ENCODE data around the gene FRK.

DNA sequence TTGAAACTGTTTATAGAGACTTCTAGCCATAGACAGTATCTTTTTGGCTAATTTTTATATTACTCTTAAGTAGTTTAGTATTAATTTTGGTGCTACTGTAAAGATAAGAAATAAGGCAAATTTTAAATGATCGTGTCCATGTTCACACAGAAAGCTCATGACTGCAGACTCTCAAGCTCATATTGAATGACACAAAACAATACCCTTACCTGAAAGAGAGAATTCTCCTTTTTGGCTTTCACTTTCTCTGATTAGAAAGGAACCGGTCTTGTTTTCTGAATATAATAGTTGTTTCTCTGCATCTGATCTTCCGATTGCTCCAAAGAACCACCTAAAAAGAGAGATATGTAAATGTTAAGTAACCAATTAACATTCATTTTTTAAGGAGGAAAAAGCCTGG, 57.0 kb downstream of the FRK start:
- TF ChIP-seq MAZ (IDR thresholded peaks at IDR 0.05; ENCODE audit: borderline replicate concordance, low read depth, low read length) (no peak), FOSL2 (IDR thresholded peaks at IDR 0.05) (no peak), FOSL2 (CRISPR knock-in tag; IDR thresholded peaks at IDR 0.05) (no peak), REST (IDR thresholded peaks at IDR 0.05) (no peak), PHF8 (IDR thresholded peaks at IDR 0.05; ENCODE audit: borderline replicate concordance, low read depth) (no peak), RFX5 (IDR thresholded peaks at IDR 0.05) (no peak), FOSB (CRISPR knock-in tag; IDR thresholded peaks at IDR 0.05) (no peak), EP300 (IDR thresholded peaks at IDR 0.05) (no peak)
- TF ChIP-seq, protein P1, sequence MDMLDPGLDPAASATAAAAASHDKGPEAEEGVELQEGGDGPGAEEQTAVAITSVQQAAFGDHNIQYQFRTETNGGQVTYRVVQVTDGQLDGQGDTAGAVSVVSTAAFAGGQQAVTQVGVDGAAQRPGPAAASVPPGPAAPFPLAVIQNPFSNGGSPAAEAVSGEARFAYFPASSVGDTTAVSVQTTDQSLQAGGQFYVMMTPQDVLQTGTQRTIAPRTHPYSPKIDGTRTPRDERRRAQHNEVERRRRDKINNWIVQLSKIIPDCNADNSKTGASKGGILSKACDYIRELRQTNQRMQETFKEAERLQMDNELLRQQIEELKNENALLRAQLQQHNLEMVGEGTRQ (IDR thresholded peaks at IDR 0.05), result no peak
- TF ChIP-seq, protein P2, sequence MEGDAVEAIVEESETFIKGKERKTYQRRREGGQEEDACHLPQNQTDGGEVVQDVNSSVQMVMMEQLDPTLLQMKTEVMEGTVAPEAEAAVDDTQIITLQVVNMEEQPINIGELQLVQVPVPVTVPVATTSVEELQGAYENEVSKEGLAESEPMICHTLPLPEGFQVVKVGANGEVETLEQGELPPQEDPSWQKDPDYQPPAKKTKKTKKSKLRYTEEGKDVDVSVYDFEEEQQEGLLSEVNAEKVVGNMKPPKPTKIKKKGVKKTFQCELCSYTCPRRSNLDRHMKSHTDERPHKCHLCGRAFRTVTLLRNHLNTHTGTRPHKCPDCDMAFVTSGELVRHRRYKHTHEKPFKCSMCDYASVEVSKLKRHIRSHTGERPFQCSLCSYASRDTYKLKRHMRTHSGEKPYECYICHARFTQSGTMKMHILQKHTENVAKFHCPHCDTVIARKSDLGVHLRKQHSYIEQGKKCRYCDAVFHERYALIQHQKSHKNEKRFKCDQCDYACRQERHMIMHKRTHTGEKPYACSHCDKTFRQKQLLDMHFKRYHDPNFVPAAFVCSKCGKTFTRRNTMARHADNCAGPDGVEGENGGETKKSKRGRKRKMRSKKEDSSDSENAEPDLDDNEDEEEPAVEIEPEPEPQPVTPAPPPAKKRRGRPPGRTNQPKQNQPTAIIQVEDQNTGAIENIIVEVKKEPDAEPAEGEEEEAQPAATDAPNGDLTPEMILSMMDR (IDR thresholded peaks at IDR 0.05), result no peak
